Transverse colon (tissue), 3 donors: ENCODE results near the gene RPL15.

Experiments used
- CTCF ChIP-seq, 5 experiments: fragments of 200-600 bp in 3 of 5; fragments of 450-650 bp in 2 of 5; sonication (generic) in 3 of 5; IDR thresholded peaks; 1 replicate in 2 of 5; 2 replicates in 3 of 5; pipeline ENCODE4 v1.5.1; 2016 to 2017; ENCODE audit warnings: antibody characterized with exemption in 5 of 5, inconsistent platforms in 3 of 5, mild to moderate bottlenecking in 2 of 5, moderate library complexity in 1 of 5
- POLR2A ChIP-seq: fragments of 450-650 bp; IDR thresholded peaks from one replicate; pipeline ENCODE4 v1.6.1; 2016; ENCODE audit warnings: antibody characterized with exemption, mild to moderate bottlenecking, moderate library complexity

GRCh38 chr3:23928524-23928923, 11.6 kb downstream of the RPL15 start:
- TF ChIP-seq POLR2A (no peak), CTCF (IDR thresholded peaks at IDR 0.05) (no peak)
